SK-N-SH (cell line): ENCODE data around the gene C3orf20. TPM values are rescaled to one million over a fixed set of nuclear protein-coding genes. Genes with fewer than 3 reads are reported as not detected.
"Not testable (repeated sequence)": the region's sequence is repeated elsewhere in the genome, so short reads cannot be mapped to it uniquely, and the experiment has no call there.

ENCODE experiments used
- CTCF ChIA-PET: fragments of 300-600, 350-600 bp; formaldehyde crosslinking; extraction: SDS; loops from one replicate; lab custom pipeline; 2021; lab: Yijun Ruan, JAX
- POLR2A ChIA-PET: fragments of 350-600 bp; sonication (Branson Sonifier 250); formaldehyde crosslinking; extraction: SDS; loops from one replicate; lab custom pipeline; 2020; ENCODE audit warnings: antibody characterized with exemption, inconsistent platforms; lab: Yijun Ruan, JAX
- DNase-seq: peaks from one replicate; pipeline ENCODE4 v3.0.0; 2012
- H2AFZ ChIP-seq: fragments of 200-600 bp; sonication (generic); 2 replicates; pipeline ENCODE4 v1.8.1; 2016; ENCODE audit warnings: antibody characterized with exemption, mild to moderate bottlenecking, low read depth
- H3F3A ChIP-seq: fragments of 200-600 bp; sonication (generic); replicated peaks from 2 replicates; pipeline ENCODE3; 2016; ENCODE audit warnings: antibody characterized with exemption, mild to moderate bottlenecking; ENCODE audit not compliant: insufficient read depth
- H3K27ac ChIP-seq, 2 experiments: fragments of 200-500 bp in 1 of 2; fragments of 200-600 bp in 1 of 2; sonication (Bioruptor generic) in 1 of 2; sonication (generic), shearing (Covaris generic) in 1 of 2; 2 replicates each; pipeline versions ENCODE4 v1.5.1 to v1.6.1; 2014 to 2016; ENCODE audit warnings: low read depth in 2 of 2, inconsistent platforms in 1 of 2, low read length in 1 of 2, mild to moderate bottlenecking in 1 of 2, mixed read lengths in 1 of 2
- H3K27me3 ChIP-seq: fragments of 200-600 bp; sonication (generic), shearing (Covaris generic); 2 replicates; pipeline ENCODE4 v1.6.1; 2016; ENCODE audit warnings: mixed run types; ENCODE audit not compliant: insufficient read depth
- H3K36me3 ChIP-seq, 2 experiments: fragments of 200-500 bp in 1 of 2; fragments of 200-600 bp in 1 of 2; sonication (Bioruptor generic) in 1 of 2; sonication (generic) in 1 of 2; replicated peaks in 1 of 2; 2 replicates each; pipeline versions ENCODE3 to v1.5.1; 2014 to 2016; ENCODE audit warnings: low read length in 1 of 2, mild to moderate bottlenecking in 1 of 2; ENCODE audit not compliant: insufficient read depth in 2 of 2, control insufficient read depth in 1 of 2
- H3K4me1 ChIP-seq, 2 experiments: fragments of 200-500 bp in 1 of 2; fragments of 200-600 bp in 1 of 2; sonication (Bioruptor generic) in 1 of 2; sonication (generic), shearing (Covaris generic) in 1 of 2; 2 replicates each; pipeline versions ENCODE4 v1.5.1 to v1.6.1; 2014 to 2016; ENCODE audit warnings: low read depth in 1 of 2, low read length in 1 of 2, mixed run types in 1 of 2; ENCODE audit not compliant: insufficient read depth in 2 of 2, control insufficient read depth in 1 of 2
- H3K4me2 ChIP-seq: fragments of 200-600 bp; sonication (generic), shearing (Covaris generic); 2 replicates; pipeline ENCODE4 v1.6.1; 2017; ENCODE audit warnings: mixed run types
- H3K4me3 ChIP-seq, 2 experiments: fragments of 200-500 bp in 1 of 2; fragments of 200-600 bp in 1 of 2; sonication (Bioruptor generic) in 1 of 2; sonication (generic), shearing (Covaris generic) in 1 of 2; 2 replicates each; pipeline versions ENCODE4 v1.5.1 to v1.8.1; 2014 to 2016; ENCODE audit warnings: low read depth in 2 of 2, inconsistent platforms in 1 of 2, low read length in 1 of 2, mild to moderate bottlenecking in 1 of 2, mixed read lengths in 1 of 2, moderate library complexity in 1 of 2
- H3K79me2 ChIP-seq: fragments of 200-600 bp; sonication (generic); 2 replicates; pipeline ENCODE4 v1.8.1; 2017; ENCODE audit warnings: mild to moderate bottlenecking; ENCODE audit not compliant: insufficient read depth
- H3K9ac ChIP-seq: fragments of 200-600 bp; sonication (generic); 2 replicates; pipeline ENCODE4 v1.6.1; 2017; ENCODE audit warnings: mixed run types
- H3K9me2 ChIP-seq: fragments of 200-600 bp; sonication (generic); 2 replicates; pipeline ENCODE4 v1.6.1; 2017; ENCODE audit warnings: mixed run types
- H3K9me3 ChIP-seq: fragments of 200-600 bp; sonication (generic); 2 replicates; pipeline ENCODE4 v1.6.1; 2017; ENCODE audit warnings: mixed run types, mild to moderate bottlenecking, moderate library complexity
- H4K20me1 ChIP-seq: fragments of 200-600 bp; sonication (generic); 2 replicates; pipeline ENCODE4 v1.6.1; 2017; ENCODE audit warnings: mild to moderate bottlenecking, mixed run types; ENCODE audit not compliant: insufficient read depth
- GABPA ChIP-seq: IDR thresholded peaks from 2 replicates; pipeline ENCODE4 v1.4.0; 2012; ENCODE audit warnings: low read depth, mild to moderate bottlenecking
- GATA2 ChIP-seq: sonication (generic); formaldehyde crosslinking; IDR thresholded peaks from 2 replicates; pipeline ENCODE4 v1.5.0; 2020; ENCODE audit warnings: mild to moderate bottlenecking, missing genetic modification reagents
- NFIC ChIP-seq: IDR thresholded peaks from 2 replicates; pipeline ENCODE4 v1.4.0; 2012; ENCODE audit warnings: borderline replicate concordance
- POLR2AphosphoS5 ChIP-seq: IDR thresholded peaks from 2 replicates; pipeline ENCODE4 v1.6.1; 2012; ENCODE audit warnings: low read depth, low read length
- RCOR1 ChIP-seq: fragments of 150-350 bp; IDR thresholded peaks from 2 replicates; pipeline ENCODE4 v1.6.1; 2017; ENCODE audit warnings: antibody characterized with exemption, low read length
- TCF12 ChIP-seq: IDR thresholded peaks from 2 replicates; pipeline ENCODE4 v1.4.0; 2012
- WGBS: methylation state at CpG from one replicate; pipeline ENCODE4 v1.1.6; 2017; ENCODE audit warnings: low lambda C conversion rate; 5-methylcytosine and 5-hydroxymethylcytosine counted together
- polyA plus RNA-seq, 3 experiments: library from polyadenylated mRNA; depleted of rRNA; stranded (reverse); fragments of >200 nt; gene quantifications; 2 replicates each; pipeline ENCODE4 v1.2.3, GENCODE V29; 2012

C3orf20 gene
- polyA plus RNA-seq, 1 of the 3 experiments (the other 2 are of a cell fraction), result not detected

- Histone ChIP-seq H3K9me3 (no peaks in the 10 kb centered on the region), H4K20me1 (no peaks in the 10 kb centered on the region), H2AFZ (no peak overlapping the region), H3K4me3 (no peak overlapping the region; a peak in 1 of 4 replicates), H3K27me3 (no peaks in the 10 kb centered on the region), H3K9me2 (no peaks in the 10 kb centered on the region), H3F3A (no peaks in the 10 kb centered on the region), H3K9ac (no peak overlapping the region), H3K4me1 (no peaks in the 10 kb centered on the region), H3K4me2 (no peak overlapping the region), H3K36me3 (no peaks in the 10 kb centered on the region), H3K79me2 (no peaks in the 10 kb centered on the region), H3K27ac (no peak overlapping the region)
- 0% methylated on average over 1 of the region's 1 CpG for WGBS
- CTCF ChIA-PET, result interaction anchor here (0.9 kb wide), 1 partner anchor 165 kb away, joined by 3 read pairs; no protein-coding TSS in a partner anchor
- no peak for DNase-seq
- no peak for TF ChIP-seq TCF12
- TF ChIP-seq GABPA, result no peak
- POLR2A ChIA-PET, result no interaction called here
Observed at GRCh38 chr3:14750650-14751049, 75.7 kb downstream of the C3orf20 start.

- H3K9ac ChIP-seq, POLR2A ChIA-PET, H3F3A ChIP-seq: not testable (repeated sequence)
Observed at GRCh38 chr3:14752979-14753378, 78.0 kb downstream of the C3orf20 start.

GRCh38 chr3:14757153-14757700 lies 82.3 kb downstream of the C3orf20 start:
- H3K9ac ChIP-seq, result no peak overlapping the region
- no peaks in the 10 kb centered on the region for H3K79me2 ChIP-seq
- ChIA-PET POLR2A (no interaction called here), CTCF (interaction anchor here (0.6 to 1.2 kb wide), 4 partner anchors 11 to 16 kb away, joined by 3 to 4 read pairs (median 3); no protein-coding TSS in a partner anchor)
- no peaks in the 10 kb centered on the region for H4K20me1 ChIP-seq
- no peak overlapping the region for H3K27ac ChIP-seq
- WGBS, result 0% methylated on average over 1 of the region's 14 CpGs
- H3F3A ChIP-seq, result no peaks in the 10 kb centered on the region
- no peaks in the 10 kb centered on the region for H3K9me3 ChIP-seq
- no peak for TF ChIP-seq GATA2 (CRISPR knock-in tag)
- H3K9me2 ChIP-seq, result no peaks in the 10 kb centered on the region
- no peak overlapping the region for H2AFZ ChIP-seq
- no peaks in the 10 kb centered on the region for H3K36me3 ChIP-seq
- no peak overlapping the region for H3K4me2 ChIP-seq
- DNase-seq, result no peak
- no peak overlapping the region for H3K4me3 ChIP-seq
- H3K27me3 ChIP-seq, result no peaks in the 10 kb centered on the region
- no peaks in the 10 kb centered on the region; a peak in 1 of 4 replicates for H3K4me1 ChIP-seq

More at GRCh38 chr3:14752979-14753378, 78.0 kb downstream of the C3orf20 start:
- H3K4me3 ChIP-seq, H3K27ac ChIP-seq, H3K9me3 ChIP-seq, CTCF ChIA-PET, H3K9me2 ChIP-seq, H3K36me3 ChIP-seq, H2AFZ ChIP-seq, H3K4me1 ChIP-seq, H3K4me2 ChIP-seq, H4K20me1 ChIP-seq, H3K79me2 ChIP-seq, H3K27me3 ChIP-seq, DNase-seq: not testable (repeated sequence)

DNA sequence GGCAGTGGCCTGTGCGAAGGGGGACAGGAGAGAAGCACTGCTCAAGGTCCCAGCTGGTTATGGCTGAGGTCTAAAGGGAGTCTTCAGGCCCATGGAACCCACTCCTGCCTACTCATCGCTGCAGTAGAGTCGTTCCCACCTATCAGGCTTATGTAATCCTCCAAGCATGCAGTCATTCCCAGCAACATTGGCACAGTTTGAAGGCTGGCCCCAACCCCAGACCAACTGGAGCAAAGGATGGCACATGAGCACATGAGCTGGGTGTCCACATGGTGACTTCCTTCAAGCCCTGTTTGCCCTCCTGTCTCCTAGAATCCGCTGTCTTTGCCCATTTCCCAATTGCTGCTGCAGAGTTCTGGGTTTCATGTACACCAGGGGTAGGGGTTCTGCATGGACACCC lies 83.4 kb downstream of the C3orf20 start:
- POLR2A ChIA-PET, result no interaction called here
- TF ChIP-seq POLR2AphosphoS5 (no peak), RCOR1 (no peak), NFIC (no peak)
- WGBS, result 63% methylated on average over 2 of the region's 4 CpGs
- CTCF ChIA-PET, result no interaction called here
- H4K20me1 ChIP-seq, result no peaks in the 10 kb centered on the region
- no peaks in the 10 kb centered on the region for H3K36me3 ChIP-seq
- H3K79me2 ChIP-seq, result no peaks in the 10 kb centered on the region
- no peaks in the 10 kb centered on the region for H3K9me3 ChIP-seq
- H3K4me1 ChIP-seq, result no peaks in the 10 kb centered on the region; a peak in 1 of 4 replicates
- no peak for DNase-seq
- no peak overlapping the region for H2AFZ ChIP-seq
- H3F3A ChIP-seq, result no peaks in the 10 kb centered on the region
- no peaks in the 10 kb centered on the region for H3K9me2 ChIP-seq
- H3K27me3 ChIP-seq, result no peaks in the 10 kb centered on the region
- no peak overlapping the region for H3K9ac ChIP-seq
- no peak overlapping the region for H3K4me2 ChIP-seq
- no peak overlapping the region for H3K27ac ChIP-seq
- no peak overlapping the region for H3K4me3 ChIP-seq
